IPS-20b (cell line): Measurements from ENCODE around the gene EHD1.

ENCODE experiments used
- H3K27ac ChIP-seq: one replicate; pipeline ENCODE4 v1.5.1; 2013; ENCODE audit warnings: low read length
- H3K27me3 ChIP-seq: 2 replicates; pipeline ENCODE4 v1.6.1; 2013; ENCODE audit warnings: mild to moderate bottlenecking, low read length, inconsistent platforms; ENCODE audit not compliant: insufficient read depth
- H3K36me3 ChIP-seq: 2 replicates; pipeline ENCODE4 v1.6.1; 2013; ENCODE audit warnings: low read depth, mild to moderate bottlenecking, inconsistent platforms, low read length, moderate library complexity; ENCODE audit not compliant: insufficient read depth
- H3K4me1 ChIP-seq: 2 replicates; pipeline ENCODE4 v1.6.1; 2013; ENCODE audit warnings: mild to moderate bottlenecking, control low read depth, inconsistent platforms, low read length, moderate library complexity; ENCODE audit not compliant: insufficient read depth
- H3K4me3 ChIP-seq: 2 replicates; pipeline ENCODE4 v1.5.1; 2013; ENCODE audit warnings: mild to moderate bottlenecking, low read length, inconsistent platforms
- H3K9ac ChIP-seq: 2 replicates; pipeline ENCODE4 v1.6.1; 2013; ENCODE audit warnings: low read depth, mild to moderate bottlenecking, inconsistent platforms, low read length, moderate library complexity
- H3K9me3 ChIP-seq: 2 replicates; pipeline ENCODE4 v1.6.1; 2013; ENCODE audit warnings: mild to moderate bottlenecking, low read depth, low read length, inconsistent platforms; ENCODE audit not compliant: insufficient read depth

The EHD1 gene

GRCh38 chr11:64878494-64879243 is at the start of gene EHD1:
TSS of gene EHD1 (minus strand) at chr11:64878621. CDS start at chr11:64878464, 157 bp downstream.
- Histone ChIP-seq H3K4me1 (peaks cover 7% of the 10 kb centered on the region), H3K27me3 (peaks cover 11% of the 10 kb centered on the region), H3K27ac (peak within 1 kb of the TSS; percentile 53), H3K9ac (peak within 1 kb of the TSS; percentile 94), H3K4me3 (peak within 1 kb of the TSS; percentile 93), H3K9me3 (no peaks in the 10 kb centered on the region; the same call in 1 of the 2 replicates), H3K36me3 (peaks cover 4% of the 10 kb centered on the region; the same call in 1 of the 2 replicates)

DNA sequence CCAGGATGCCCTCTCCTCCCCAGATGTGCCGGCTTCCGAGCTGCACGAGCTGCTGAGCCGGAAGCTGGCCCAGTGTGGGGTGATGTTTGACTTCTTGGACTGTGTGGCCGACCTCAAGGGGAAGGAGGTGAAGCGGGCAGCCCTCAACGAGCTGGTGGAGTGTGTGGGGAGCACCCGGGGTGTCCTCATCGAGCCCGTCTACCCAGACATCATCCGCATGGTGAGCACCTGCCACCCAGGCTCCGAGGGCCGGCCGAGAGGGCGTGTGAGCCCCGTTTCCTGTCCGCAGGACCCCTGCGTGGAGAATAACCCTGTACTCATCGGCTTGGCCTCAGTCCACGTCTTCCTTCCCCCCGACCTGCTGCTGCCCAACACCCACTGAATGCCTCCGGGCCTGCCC is 48.3 kb upstream of the EHD1 start:
- H3K9ac ChIP-seq = no peak overlapping the region
- H3K4me1 ChIP-seq = peaks cover 3% of the 10 kb centered on the region; the same call in 1 of the 2 replicates
- peaks cover 8% of the 10 kb centered on the region; the same call in 1 of the 2 replicates for H3K27me3 ChIP-seq
- no peaks in the 10 kb centered on the region for H3K36me3 ChIP-seq
- H3K4me3 ChIP-seq = no peak overlapping the region
- H3K27ac ChIP-seq = no peak overlapping the region
- no peaks in the 10 kb centered on the region for H3K9me3 ChIP-seq

DNA sequence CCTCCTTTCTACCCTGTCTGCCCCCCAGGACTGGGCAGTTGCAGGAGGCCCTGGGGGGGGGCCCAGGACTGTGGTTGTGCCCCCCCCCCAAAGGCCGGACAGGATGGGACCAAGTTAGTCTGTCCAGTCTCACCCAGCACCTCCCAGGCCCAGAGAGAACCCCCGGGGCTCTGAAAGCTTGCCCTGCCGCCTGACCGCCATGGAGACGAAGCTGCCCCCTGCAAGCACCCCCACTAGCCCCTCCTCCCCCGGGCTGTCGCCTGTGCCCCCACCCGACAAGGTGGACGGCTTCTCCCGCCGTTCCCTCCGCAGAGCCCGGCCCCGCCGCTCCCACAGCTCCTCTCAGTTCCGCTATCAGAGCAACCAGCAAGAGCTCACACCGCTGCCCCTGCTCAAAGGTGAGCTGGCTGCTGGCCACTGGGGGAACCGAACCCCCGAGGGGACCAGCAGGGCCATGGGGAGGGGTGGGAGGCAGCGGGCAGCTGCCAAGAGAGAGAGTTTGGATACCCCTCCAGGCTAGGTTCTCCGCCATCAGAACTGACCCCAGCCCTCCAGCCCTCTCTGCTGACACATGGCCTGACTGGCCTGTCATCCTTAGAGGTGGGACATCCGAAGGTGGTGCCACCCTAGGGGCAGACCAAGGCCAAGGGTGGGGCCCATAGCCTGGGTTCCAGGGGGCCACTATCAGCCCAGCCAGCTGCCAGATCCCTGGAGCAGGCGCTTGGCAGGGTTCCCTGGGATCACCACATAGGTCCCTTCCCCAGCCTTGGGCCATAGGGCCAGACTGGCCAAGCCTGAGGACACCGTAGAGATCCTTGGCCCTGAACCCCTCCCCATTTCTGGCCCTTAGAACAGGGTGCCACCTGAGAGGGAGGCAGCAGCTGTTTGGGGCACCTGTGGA is 47.4 kb upstream of the EHD1 start:
- peaks cover 3% of the 10 kb centered on the region; the same call in 1 of the 2 replicates for H3K4me1 ChIP-seq
- no peaks in the 10 kb centered on the region for H3K36me3 ChIP-seq
- no peak overlapping the region for H3K27ac ChIP-seq
- no peaks in the 10 kb centered on the region for H3K9me3 ChIP-seq
- H3K27me3 ChIP-seq = peaks cover 8% of the 10 kb centered on the region; the same call in 1 of the 2 replicates
- H3K9ac ChIP-seq = no peak overlapping the region; the same call in 1 of the 2 replicates
- H3K4me3 ChIP-seq = no peak overlapping the region; the same call in 1 of the 2 replicates

- Histone ChIP-seq H3K36me3 (no peaks in the 10 kb centered on the region), H3K27ac (no peak overlapping the region), H3K27me3 (peaks cover 8% of the 10 kb centered on the region; the same call in 1 of the 2 replicates), H3K9ac (peak overlapping the region; percentile 59; the same call in 1 of the 2 replicates), H3K4me3 (peak overlapping the region; percentile 63), H3K4me1 (peaks cover 3% of the 10 kb centered on the region; the same call in 1 of the 2 replicates), H3K9me3 (no peaks in the 10 kb centered on the region)
Observed at GRCh38 chr11:64924910-64925284, 46.5 kb upstream of the EHD1 start.

GRCh38 chr11:64923944-64924909 is 45.8 kb upstream of the EHD1 start, which contains the start of gene PPP2R5B:
TSS of gene PPP2R5B (plus strand) at chr11:64924689. CDS start at chr11:64925735, 1,046 bp downstream.
- no peak within 1 kb of the TSS for H3K27ac ChIP-seq

DNA sequence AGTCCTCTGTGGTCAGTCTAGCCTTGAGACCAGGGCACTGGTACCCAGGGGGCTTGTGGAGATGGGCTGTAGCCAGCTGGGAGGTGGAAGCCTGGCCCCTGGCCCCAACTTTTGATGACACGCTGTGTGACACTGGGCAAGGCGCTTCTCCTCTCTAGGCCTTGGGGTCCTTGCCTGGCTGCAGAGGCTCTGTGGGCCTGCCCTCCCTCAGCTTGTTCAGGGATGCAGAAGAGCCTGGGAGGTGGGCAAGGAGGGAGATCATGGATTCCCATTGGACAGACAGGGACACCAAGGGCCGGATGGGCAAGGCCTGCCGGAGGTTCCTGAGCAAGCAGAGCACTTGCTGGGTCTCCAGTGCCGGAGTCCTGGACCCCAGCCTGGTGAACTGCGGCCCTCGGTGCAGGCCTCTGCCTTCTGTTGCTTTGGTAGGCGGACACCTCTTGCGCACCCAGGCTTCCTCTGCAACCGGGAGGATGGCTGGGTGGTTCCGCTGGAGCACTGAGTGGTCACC is 44.8 kb upstream of the EHD1 start:
- Histone ChIP-seq H3K27ac (no peak overlapping the region), H3K27me3 (peaks cover 8% of the 10 kb centered on the region; the same call in 1 of the 2 replicates), H3K9ac (peak overlapping the region; percentile 59; the same call in 1 of the 2 replicates), H3K4me3 (no peak overlapping the region), H3K9me3 (no peaks in the 10 kb centered on the region), H3K4me1 (peaks cover 3% of the 10 kb centered on the region; the same call in 1 of the 2 replicates), H3K36me3 (no peaks in the 10 kb centered on the region)

More at GRCh38 chr11:64923944-64924909, 45.8 kb upstream of the EHD1 start, which contains the start of gene PPP2R5B:
- Histone ChIP-seq H3K9me3 (no peaks in the 10 kb centered on the region), H3K27me3 (peaks cover 8% of the 10 kb centered on the region; the same call in 1 of the 2 replicates), H3K4me1 (peaks cover 3% of the 10 kb centered on the region; the same call in 1 of the 2 replicates), H3K9ac (peak within 1 kb of the TSS; percentile 59; the same call in 1 of the 2 replicates), H3K4me3 (peak within 1 kb of the TSS; percentile 63), H3K36me3 (no peaks in the 10 kb centered on the region)

DNA sequence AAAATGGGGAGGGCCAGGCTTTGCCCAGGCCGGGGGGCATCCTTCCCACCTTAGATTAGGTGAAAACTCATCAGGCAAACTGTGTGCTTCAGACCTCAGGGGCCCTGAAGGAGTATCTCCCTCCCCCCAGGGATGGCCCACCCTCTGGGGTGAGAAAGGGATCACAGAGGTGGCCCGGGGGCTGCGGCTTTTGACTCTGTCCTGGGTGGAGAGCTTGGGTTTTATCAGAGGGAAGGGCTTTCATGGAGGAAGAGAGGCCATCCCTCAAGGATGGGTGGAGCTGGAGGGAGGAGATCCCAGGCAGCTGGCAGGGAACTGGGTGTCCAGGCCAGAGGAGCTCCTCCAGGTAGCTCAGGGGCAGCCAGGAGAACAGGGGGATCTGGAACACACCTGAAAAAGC is 43.0 kb upstream of the EHD1 start:
- peaks cover 3% of the 10 kb centered on the region; the same call in 1 of the 2 replicates for H3K4me1 ChIP-seq
- peaks cover 8% of the 10 kb centered on the region; the same call in 1 of the 2 replicates for H3K27me3 ChIP-seq
- no peak overlapping the region for H3K27ac ChIP-seq
- no peaks in the 10 kb centered on the region for H3K9me3 ChIP-seq
- no peaks in the 10 kb centered on the region for H3K36me3 ChIP-seq
- no peak overlapping the region for H3K4me3 ChIP-seq
- H3K9ac ChIP-seq = no peak overlapping the region

DNA sequence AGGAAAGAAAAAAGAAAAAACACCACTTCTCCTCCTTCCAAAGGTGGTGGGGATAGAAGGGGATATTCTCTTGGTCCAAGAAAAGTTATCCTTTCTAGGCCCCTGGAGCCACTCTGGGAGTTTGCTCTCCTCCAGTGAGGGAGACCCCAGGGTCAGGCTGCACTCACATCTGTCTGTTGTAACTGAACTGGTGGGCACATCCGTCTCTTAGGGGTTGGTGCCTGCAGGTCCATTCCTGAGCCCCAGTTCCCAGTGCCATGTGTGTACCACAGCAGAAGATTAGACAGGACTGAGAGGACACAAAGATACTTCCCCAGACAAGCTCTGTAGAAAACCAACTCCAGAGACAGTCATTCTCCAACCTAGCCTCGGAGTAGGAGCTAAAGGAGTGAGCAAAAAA is 41.7 kb upstream of the EHD1 start:
- Histone ChIP-seq H3K27ac (no peak overlapping the region), H3K36me3 (no peaks in the 10 kb centered on the region), H3K27me3 (peaks cover 4% of the 10 kb centered on the region; the same call in 1 of the 2 replicates), H3K9ac (no peak overlapping the region), H3K9me3 (no peaks in the 10 kb centered on the region), H3K4me3 (no peak overlapping the region), H3K4me1 (peaks cover 8% of the 10 kb centered on the region; the same call in 1 of the 2 replicates)

GRCh38 chr11:64919627-64920026 is 41.2 kb upstream of the EHD1 start:
- no peak overlapping the region for H3K9ac ChIP-seq
- H3K36me3 ChIP-seq = no peaks in the 10 kb centered on the region
- no peaks in the 10 kb centered on the region for H3K9me3 ChIP-seq
- no peaks in the 10 kb centered on the region for H3K27me3 ChIP-seq
- no peak overlapping the region for H3K27ac ChIP-seq
- H3K4me1 ChIP-seq = peaks cover 8% of the 10 kb centered on the region; the same call in 1 of the 2 replicates
- no peak overlapping the region for H3K4me3 ChIP-seq

GRCh38 chr11:64918017-64918416 is 39.6 kb upstream of the EHD1 start:
- H3K36me3 ChIP-seq = peaks cover 2% of the 10 kb centered on the region; the same call in 1 of the 2 replicates
- H3K9ac ChIP-seq = peak overlapping the region; percentile 84; the same call in 1 of the 2 replicates

More at GRCh38 chr11:64918017-64918416, 39.6 kb upstream of the EHD1 start:
- Histone ChIP-seq H3K4me3 (peak overlapping the region; percentile 99), H3K4me1 (peaks cover 5% of the 10 kb centered on the region; the same call in 1 of the 2 replicates), H3K27me3 (no peaks in the 10 kb centered on the region), H3K9me3 (no peaks in the 10 kb centered on the region), H3K27ac (no peak overlapping the region)
